HG02798 (cell line): Measurements from ENCODE around the gene SPRYD3.
"Not testable (repeated sequence)": the region's sequence is repeated elsewhere in the genome, so short reads cannot be mapped to it uniquely, and the experiment has no call there.

ENCODE experiments used
- ATAC-seq: cut with Tn5 transposase; IDR thresholded peaks from one replicate; pipeline ENCODE4 v1.9.1; 2021; ENCODE audit warnings: mild to moderate bottlenecking; ENCODE audit not compliant: unreplicated experiment, poor library complexity

The SPRYD3 gene, protein sequence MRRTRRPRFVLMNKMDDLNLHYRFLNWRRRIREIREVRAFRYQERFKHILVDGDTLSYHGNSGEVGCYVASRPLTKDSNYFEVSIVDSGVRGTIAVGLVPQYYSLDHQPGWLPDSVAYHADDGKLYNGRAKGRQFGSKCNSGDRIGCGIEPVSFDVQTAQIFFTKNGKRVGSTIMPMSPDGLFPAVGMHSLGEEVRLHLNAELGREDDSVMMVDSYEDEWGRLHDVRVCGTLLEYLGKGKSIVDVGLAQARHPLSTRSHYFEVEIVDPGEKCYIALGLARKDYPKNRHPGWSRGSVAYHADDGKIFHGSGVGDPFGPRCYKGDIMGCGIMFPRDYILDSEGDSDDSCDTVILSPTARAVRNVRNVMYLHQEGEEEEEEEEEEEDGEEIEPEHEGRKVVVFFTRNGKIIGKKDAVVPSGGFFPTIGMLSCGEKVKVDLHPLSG

DNA sequence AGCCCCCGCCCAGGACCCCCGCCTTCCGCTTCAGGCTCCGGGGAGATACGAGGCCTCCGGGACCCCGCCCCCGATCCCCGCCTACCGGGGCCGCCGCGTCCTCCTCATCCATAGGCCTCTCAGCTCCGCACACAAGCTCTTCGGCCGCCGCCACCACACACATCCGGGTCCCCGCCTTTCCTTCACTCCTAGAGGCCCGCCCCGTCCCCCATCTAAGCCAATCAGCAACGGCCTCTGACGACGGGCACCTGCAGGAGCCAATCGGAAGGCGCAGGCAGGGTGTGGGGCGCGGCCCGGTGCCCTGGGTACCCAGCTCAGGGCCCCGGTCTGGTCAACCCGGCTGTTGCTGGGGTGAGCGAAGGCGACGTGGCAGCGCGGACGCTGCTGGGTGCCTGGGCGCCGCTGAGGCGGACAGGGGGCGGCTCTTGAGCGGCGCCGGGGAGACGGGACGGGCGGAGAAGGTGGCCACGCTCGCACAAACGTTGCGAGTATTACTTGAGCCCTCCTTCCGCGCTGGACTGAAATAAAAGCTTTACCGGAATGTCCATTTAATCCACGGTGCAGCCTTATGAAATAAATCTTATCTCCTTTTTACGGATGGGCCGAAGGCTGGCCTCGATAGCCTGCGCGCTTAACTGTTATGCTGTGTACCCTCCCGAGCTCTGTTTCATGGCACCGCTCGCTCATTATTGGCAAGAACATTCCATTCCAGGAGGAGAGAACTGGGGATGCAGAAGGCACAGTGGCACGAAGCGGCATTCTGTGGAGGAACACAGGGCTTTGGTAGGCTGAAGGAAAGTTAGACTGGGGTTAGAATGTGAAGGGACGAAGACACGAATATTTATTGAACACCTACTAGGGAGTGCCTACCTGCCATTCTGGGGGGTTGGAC, at the start of gene SPRYD3:
Gene SPRYD3 (minus strand): TSS at position 165 of the 892 bp plus-strand sequence. CDS start 57 bp downstream, at position 108.
- peak; percentile 99 for ATAC-seq

DNA sequence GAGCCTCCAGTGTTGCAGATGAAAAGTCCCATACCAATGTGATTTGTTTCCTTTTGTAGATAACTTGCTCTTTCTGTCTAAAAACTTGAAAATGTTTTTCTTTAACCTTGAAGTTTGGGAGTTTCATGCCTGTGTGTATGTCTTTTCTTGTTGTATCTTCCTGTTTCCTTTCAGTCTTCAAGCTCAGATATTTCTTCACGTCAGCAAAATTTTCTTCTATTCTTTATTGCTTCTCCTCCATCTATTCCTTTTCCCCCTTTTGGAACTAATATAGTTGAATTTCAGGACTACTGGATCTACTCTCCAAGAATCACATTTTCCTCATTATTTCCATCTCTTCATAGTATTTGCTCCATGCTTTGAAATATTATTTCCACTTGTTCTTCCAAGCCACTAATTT, 48.0 kb upstream of the SPRYD3 start:
- no peak for ATAC-seq

DNA sequence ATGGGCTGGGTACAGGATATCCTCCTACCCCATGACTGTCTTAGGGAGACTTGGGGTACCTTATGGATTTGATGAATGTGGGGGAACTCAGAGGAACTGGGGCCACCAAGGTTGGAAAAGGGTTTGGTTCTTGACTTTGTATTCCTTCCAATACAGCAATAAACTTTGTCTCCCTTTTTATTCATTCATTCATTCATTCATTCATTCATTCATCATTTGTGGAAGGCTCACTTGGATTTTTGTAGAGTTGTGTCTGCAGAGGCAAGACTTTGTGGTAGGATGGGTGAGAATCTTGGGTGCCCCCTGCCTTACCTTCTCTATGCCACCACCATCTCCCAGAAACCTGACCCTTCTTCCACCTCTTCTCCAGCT, 45.1 kb upstream of the SPRYD3 start:
- no peak for ATAC-seq

- no peak for ATAC-seq
These were observed 44.6 kb upstream of the SPRYD3 start for GRCh38 chr12:53123578-53124351.

- ATAC-seq, result no peak
These were observed 43.8 kb upstream of the SPRYD3 start for GRCh38 chr12:53122961-53123468.

DNA sequence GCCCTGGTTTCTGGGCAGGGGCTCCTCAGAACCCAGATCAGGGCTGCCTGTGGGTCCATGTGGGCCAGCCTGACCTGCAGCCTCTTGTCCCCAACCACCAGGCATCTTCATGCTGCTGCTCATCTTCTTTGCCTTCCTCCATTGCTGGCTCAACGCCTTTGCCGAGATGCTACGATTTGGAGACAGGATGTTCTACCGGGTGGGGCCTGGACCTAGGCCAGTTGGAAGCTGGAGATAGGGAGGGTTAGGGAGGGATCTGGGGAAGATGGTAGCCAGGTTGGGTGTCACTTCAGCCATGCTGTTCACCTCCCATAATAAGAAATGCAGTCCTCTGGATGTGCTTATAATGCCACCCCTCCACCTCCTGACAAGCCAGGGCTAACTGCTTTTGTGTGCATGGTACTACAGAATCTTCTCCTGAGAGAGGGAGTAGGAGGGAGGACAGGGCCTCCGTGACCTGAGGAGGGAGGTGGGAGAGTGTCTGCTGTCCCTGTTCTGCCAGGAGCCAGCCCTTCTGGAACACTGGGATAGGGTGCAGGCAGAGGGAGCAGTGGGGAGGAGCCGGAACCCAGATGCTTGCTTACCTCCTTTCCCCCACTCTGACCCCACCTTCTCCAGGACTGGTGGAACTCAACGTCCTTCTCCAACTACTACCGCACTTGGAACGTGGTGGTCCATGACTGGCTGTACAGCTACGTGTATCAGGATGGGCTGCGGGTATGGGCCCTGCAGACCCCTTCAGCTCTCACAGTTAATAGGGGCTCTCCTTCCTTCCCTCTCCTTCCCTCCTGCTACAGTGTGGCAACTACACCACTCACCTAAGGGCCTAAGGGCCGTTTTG, 41.7 kb upstream of the SPRYD3 start:
- no peak for ATAC-seq

GRCh38 chr12:53118751-53119300, 39.6 kb upstream of the SPRYD3 start:
- ATAC-seq, result no peak

- no peak for ATAC-seq
These were observed 36.9 kb upstream of the SPRYD3 start for GRCh38 chr12:53115891-53116648.

DNA sequence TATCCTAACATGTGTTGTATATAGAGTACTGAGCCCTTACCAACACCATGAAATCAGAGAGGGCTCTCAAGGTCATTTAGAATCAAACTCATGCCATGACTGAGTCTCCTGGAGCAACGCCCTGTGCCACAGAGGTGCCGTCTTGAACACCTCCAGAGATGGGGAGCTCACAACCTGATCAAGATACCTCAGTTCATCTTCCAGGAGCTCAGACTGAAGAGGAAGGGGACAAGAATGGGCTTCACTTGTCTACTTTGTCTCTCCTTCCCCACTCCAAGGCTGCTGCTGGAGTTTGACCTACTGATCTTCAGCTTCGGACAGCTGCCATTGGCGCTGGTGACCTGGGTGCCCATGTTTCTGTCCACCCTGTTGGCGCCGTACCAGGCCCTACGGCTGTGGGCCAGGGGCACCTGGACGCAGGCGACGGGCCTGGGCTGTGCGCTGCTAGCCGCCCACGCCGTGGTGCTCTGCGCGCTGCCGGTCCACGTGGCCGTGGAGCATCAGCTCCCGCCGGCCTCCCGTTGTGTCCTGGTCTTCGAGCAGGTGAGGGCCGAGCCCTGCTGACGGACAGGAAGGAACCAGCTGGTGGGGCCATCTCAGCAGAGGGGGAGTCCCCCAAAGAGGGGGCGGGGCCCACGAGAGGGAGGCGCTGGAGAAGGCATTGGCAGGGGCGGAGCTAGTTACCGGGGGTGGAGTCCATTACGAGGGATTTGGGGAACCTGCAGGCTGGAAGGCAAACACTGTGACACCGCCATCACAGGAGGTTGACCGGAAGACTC, 36.1 kb upstream of the SPRYD3 start:
- ATAC-seq, result no peak

- ATAC-seq, result no peak
These were observed 34.8 kb upstream of the SPRYD3 start for GRCh38 chr12:53113951-53114350.

DNA sequence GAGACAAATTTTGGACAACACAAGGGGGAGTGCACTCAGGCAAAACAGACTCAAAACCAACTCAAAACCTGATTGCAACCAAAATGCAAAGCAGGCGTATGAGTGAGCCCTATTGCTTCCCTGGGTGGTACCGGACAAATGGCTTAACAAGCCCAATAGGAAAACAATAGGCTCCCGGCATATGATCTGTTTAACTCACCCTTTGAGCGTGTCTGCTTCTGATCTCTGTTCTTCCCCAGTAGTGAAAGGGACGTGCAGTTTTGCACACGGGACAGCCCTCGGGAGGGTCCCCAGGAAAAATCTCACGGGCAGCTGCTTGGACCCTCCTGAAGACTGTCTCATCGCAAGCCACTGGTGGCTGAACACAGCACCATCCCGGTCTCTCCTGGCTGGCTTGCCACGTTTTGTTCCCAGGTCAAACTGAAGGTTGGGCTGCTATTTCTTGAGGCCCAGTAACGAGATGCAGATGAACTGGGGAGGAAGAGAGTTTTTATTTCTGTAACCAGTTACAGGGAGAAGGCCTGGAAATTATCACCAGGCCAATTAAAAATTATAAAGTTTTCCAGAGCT, 34.0 kb upstream of the SPRYD3 start:
- ATAC-seq, result no peak

GRCh38 chr12:53112431-53112830, 33.2 kb upstream of the SPRYD3 start:
- not testable (repeated sequence) for ATAC-seq

DNA sequence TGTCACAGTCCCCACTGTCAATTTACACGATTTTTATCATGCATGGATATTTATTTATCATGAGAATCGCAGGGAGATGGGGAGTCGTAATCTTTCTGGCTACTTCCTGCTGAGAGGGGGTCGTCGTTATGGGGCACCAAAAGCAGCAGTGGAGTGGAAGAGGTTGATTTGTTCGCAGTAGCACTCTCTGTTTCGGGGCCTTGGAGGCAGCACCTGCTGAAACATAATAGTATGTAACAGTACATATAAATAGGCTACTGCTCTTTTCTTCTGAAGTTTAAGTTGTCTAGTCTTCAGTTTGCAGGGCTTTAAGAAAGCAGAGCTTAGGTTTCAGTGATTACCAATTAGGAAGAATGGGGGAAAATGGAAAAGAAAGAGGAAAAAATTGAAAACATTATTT, 27.9 kb upstream of the SPRYD3 start:
- no peak for ATAC-seq

GRCh38 chr12:53105712-53106439, 26.7 kb upstream of the SPRYD3 start:
- ATAC-seq, result no peak

- no peak for ATAC-seq
These were observed 26.1 kb upstream of the SPRYD3 start for GRCh38 chr12:53105256-53105655.

DNA sequence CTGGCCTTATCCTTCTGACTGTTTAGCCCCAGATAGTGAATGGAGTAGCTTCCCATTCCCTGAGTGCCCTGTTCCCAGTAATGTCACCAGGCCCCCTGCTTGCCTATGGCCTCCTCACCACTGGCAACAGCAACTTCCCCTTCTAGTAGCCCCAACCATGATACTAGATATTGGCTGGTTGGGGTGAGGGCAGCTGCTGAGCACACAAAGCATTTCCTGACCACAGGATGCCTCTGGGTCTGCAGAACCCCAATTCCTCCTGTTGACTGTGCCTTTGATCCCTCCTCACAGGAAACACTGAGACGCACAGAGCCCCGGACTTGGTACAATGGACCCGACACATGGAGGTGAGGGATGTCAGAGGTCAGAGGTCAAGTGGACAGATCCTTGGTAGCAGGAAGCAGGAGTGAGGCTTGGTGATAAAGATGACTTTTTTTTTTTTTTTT, 24.7 kb upstream of the SPRYD3 start:
- no peak for ATAC-seq
